K562 (cell line): ENCODE results near the gene MAZ. TPM values are rescaled to one million over a fixed set of nuclear protein-coding genes. Genes with fewer than 3 reads are reported as not detected.

ENCODE experiments used
- ATAC-seq: fragments of 200-7000 bp; cut with Tn5 transposase; 3 replicates; pipeline ENCODE4 v1.9.1; 2020; ENCODE audit warnings: moderate library complexity
- BruUV-seq: library from RNA; stranded (reverse); fragments of 400-500 nt; replicated peaks from 2 replicates; lab custom pipeline; 2021; lab: Mats Ljungman, UMichigan
- CTCF ChIA-PET: fragments of 300-600 bp; formaldehyde crosslinking; extraction: SDS; loops from one replicate; lab custom pipeline; 2021; ENCODE audit warnings: low intra/inter-chr PET ratio; lab: Yijun Ruan, JAX
- POLR2A ChIA-PET: fragments of 300-600, 350-650 bp; sonication (Branson Sonifier 250); formaldehyde crosslinking; extraction: SDS; loops from one replicate; lab custom pipeline; 2021; ENCODE audit warnings: antibody characterized with exemption, inconsistent platforms; lab: Yijun Ruan, JAX
- DNase-seq, 4 experiments: peaks; one replicate each; pipeline versions ENCODE4 v3.0.0 to v3.0.0-alpha.2; 2011 to 2018; ENCODE audit warnings: low spot score in 3 of 4, mixed read lengths in 3 of 4; ENCODE audit errors: extremely low read depth in 1 of 4
- FAIRE-seq: peaks from 2 replicates; lab custom pipeline; 2011; peaks lifted over from hg19 to GRCh38; lab: Jason Lieb, UNC
- H2AFZ ChIP-seq: 2 replicates; pipeline ENCODE4 v1.6.0; 2011; ENCODE audit warnings: low read depth, low read length, control low read depth, inconsistent platforms
- H3K27ac ChIP-seq: fragments of 200-600 bp; 3 replicates; pipeline ENCODE4 v1.8.0; 2011; ENCODE audit warnings: low read depth, mild to moderate bottlenecking, control low read depth, inconsistent platforms, low read length, moderate library complexity, mixed read lengths; ENCODE audit errors: extremely low read depth
- H3K27me3 ChIP-seq, 2 experiments: fragments of 300-600 bp in 1 of 2; 2 replicates in 1 of 2; 3 replicates in 1 of 2; pipeline versions ENCODE4 v1.6.0 to v1.8.0; 2011; ENCODE audit warnings: inconsistent platforms in 2 of 2, low read length in 2 of 2, mild to moderate bottlenecking in 1 of 2, mixed read lengths in 1 of 2, moderate library complexity in 1 of 2; ENCODE audit not compliant: control insufficient read depth in 2 of 2, insufficient read depth in 2 of 2
- H3K36me3 ChIP-seq: fragments of 300-600 bp; 3 replicates; pipeline ENCODE4 v1.8.0; 2011; ENCODE audit warnings: mild to moderate bottlenecking, low read length, inconsistent platforms; ENCODE audit not compliant: control insufficient read depth, insufficient read depth
- H3K4me1 ChIP-seq, 2 experiments: fragments of 200-600 bp in 1 of 2; replicated peaks in 1 of 2; 2 replicates in 1 of 2; 3 replicates in 1 of 2; pipeline versions ENCODE4 v1.5.1 to v1.8.0; 2011; ENCODE audit warnings: inconsistent platforms in 2 of 2, low read length in 2 of 2, mild to moderate bottlenecking in 1 of 2, mixed read lengths in 1 of 2, moderate library complexity in 1 of 2; ENCODE audit not compliant: control insufficient read depth in 2 of 2, insufficient read depth in 2 of 2
- H3K4me2 ChIP-seq: 2 replicates; pipeline ENCODE4 v1.6.1; 2011; ENCODE audit warnings: low read length, control low read depth, inconsistent platforms, mixed read lengths; ENCODE audit not compliant: insufficient read depth
- H3K4me3 ChIP-seq: fragments of 200-600 bp; sonication (generic), shearing (Covaris generic); 2 replicates; pipeline ENCODE4 v1.5.1; 2016; ENCODE audit warnings: control low read depth, inconsistent platforms
- H3K79me2 ChIP-seq: fragments of 200-600 bp; 3 replicates; pipeline ENCODE4 v1.8.0; 2011; ENCODE audit warnings: low read length, inconsistent platforms; ENCODE audit not compliant: control insufficient read depth, insufficient read depth
- H3K9ac ChIP-seq, 2 experiments: 2 replicates each; pipeline versions ENCODE4 v1.6.0 to v1.6.1; 2011; ENCODE audit warnings: low read depth in 2 of 2, low read length in 2 of 2, control low read depth in 1 of 2, inconsistent platforms in 1 of 2, mild to moderate bottlenecking in 1 of 2, mixed read lengths in 1 of 2; ENCODE audit not compliant: insufficient read depth in 1 of 2
- H3K9me1 ChIP-seq: one replicate; pipeline ENCODE4 v1.6.0; 2011; ENCODE audit warnings: inconsistent platforms, mild to moderate bottlenecking, low read length, moderate library complexity; ENCODE audit not compliant: control insufficient read depth, insufficient read depth
- H3K9me3 ChIP-seq: replicated peaks from 2 replicates; pipeline ENCODE4 v1.5.1; 2011; ENCODE audit warnings: low read depth, low read length, inconsistent platforms; ENCODE audit not compliant: control insufficient read depth, insufficient read depth
- H4K20me1 ChIP-seq: replicated peaks from 2 replicates; pipeline ENCODE4 v1.6.1; 2011; ENCODE audit warnings: low read length, inconsistent platforms, mixed read lengths; ENCODE audit not compliant: control insufficient read depth, insufficient read depth
- CEBPB ChIP-seq: fragments of 450-650 bp; IDR thresholded peaks from 2 replicates; pipeline ENCODE4 v1.6.1; 2016; ENCODE audit warnings: missing genetic modification characterization, missing compliant biosample characterization
- ZNF134 ChIP-seq: fragments of 250-450 bp; sonication (Bioruptor Pico); conservative IDR thresholded peaks from 2 replicates; pipeline ENCODE4 v1.4.0; 2020
- ZZZ3 ChIP-seq: fragments of 450-650 bp; IDR thresholded peaks from 2 replicates; pipeline ENCODE4 v1.6.1; 2016; ENCODE audit warnings: antibody characterized with exemption, mild to moderate bottlenecking, moderate library complexity
- WGBS: fragments of 100-300 bp; shearing (Covaris generic); methylation state at CpG from one replicate; pipeline ENCODE4 v1.1.6; 2016; ENCODE audit warnings: low coverage, mixed read lengths; ENCODE audit not compliant: insufficient coverage; ENCODE audit errors: missing lambda C conversion rate; 5-methylcytosine and 5-hydroxymethylcytosine counted together
- in situ Hi-C: fragments of 300-500 bp; cut with MboI; formaldehyde crosslinking; loops from 4 replicates; pipeline ENCODE4 v1.15.0; 2018; ENCODE audit warnings: inconsistent platforms, mixed read lengths
- intact Hi-C: fragments of 100-400 bp; cut with micrococcal nuclease; formaldehyde crosslinking; loops from 2 replicates; pipeline ENCODE4 v1.14.2; 2022
- polyA plus RNA-seq, 8 experiments: library from polyadenylated mRNA; depleted of rRNA in 4 of 8; stranded (reverse) in 5 of 8; unstranded in 3 of 8; fragments of >200 nt; fragmentation: Nextera tagmentation in 2 of 8; fragmentation: Illumina TruSeq in 1 of 8; extraction: Ambion mirVana in 2 of 8; extraction: Trizol in 1 of 8; gene quantifications; 2 replicates each; pipeline versions ENCODE4 v1.2.1 to v1.2.3, GENCODE V29; 2011 to 2014; ENCODE audit warnings: inconsistent platforms in 1 of 8, missing spikeins in 1 of 8
- total RNA-seq, 7 experiments: library from RNA; depleted of rRNA in 6 of 7; stranded (reverse); fragments of >200 nt in 6 of 7; fragmentation: Illumina TruSeq in 2 of 7; extraction: Trizol in 2 of 7; gene quantifications; 2 replicates each; pipeline versions ENCODE4 v1.2.1 to v1.2.3, GENCODE V29; 2011 to 2021; ENCODE audit warnings: low replicate concordance in 1 of 7

MAZ gene
- total and polyA plus RNA-seq, 9 of the 15 experiments (the other 6 are each of a cell fraction or from before 2014, with no cell fraction given), result 45.4 to 532 (median 250) TPM

GRCh38 chr16:29772330-29772729, 34.0 kb upstream of the MAZ start (continued):
- TF ChIP-seq CEBPB, result peak; percentile 84

GRCh38 chr16:29774730-29775129, 31.6 kb upstream of the MAZ start:
- TF ChIP-seq ZNF134, result peak; percentile 69
- no peak for TF ChIP-seq ZZZ3
- no TSS peak for BruUV-seq
- H3K4me2 ChIP-seq, result no peak overlapping the region
- H3K27me3 ChIP-seq, result peaks cover 13 to 21% of the 10 kb centered on the region in 2 experiments; a peak in 4 of 5 replicates
- peaks cover 0 to 2% of the 10 kb centered on the region in 2 experiments; a peak in 2 of 5 replicates for H3K4me1 ChIP-seq
- FAIRE-seq (no peak), ATAC-seq (no peak), DNase-seq (no peak)
- no peak overlapping the region for H2AFZ ChIP-seq
- no peaks in the 10 kb centered on the region for H3K79me2 ChIP-seq
- 31% methylated on average over 5 of the region's 5 CpGs for WGBS
- no peaks in the 10 kb centered on the region for H3K36me3 ChIP-seq
- H3K9me3 ChIP-seq, result no peaks in the 10 kb centered on the region
- H3K4me3 ChIP-seq, result no peak overlapping the region
- in situ Hi-C loops (no loop called here), intact Hi-C loops (no loop called here)
- H3K27ac ChIP-seq, result no peak overlapping the region
- H4K20me1 ChIP-seq, result no peaks in the 10 kb centered on the region
- no peaks in the 10 kb centered on the region for H3K9me1 ChIP-seq
- H3K9ac ChIP-seq, result no peak overlapping the region
- ChIA-PET POLR2A (interaction anchor here (1.0 to 2.8 kb wide), 2 partner anchors 10 to 15 kb away, joined by 3 to 10 read pairs; no protein-coding TSS in a partner anchor), CTCF (no interaction called here)
